T-cell (primary cell): ENCODE measurements around the gene KCNQ5. TPM values are rescaled to one million over a fixed set of nuclear protein-coding genes. Genes with fewer than 3 reads are reported as not detected.

Experiments
- ATAC-seq, 4 experiments: fragments of 200-7000 bp in 3 of 4; fragments of 150-1000 bp in 1 of 4; cut with Tn5 transposase; replicated peaks in 1 of 4; 1 replicate in 3 of 4; 2 replicates in 1 of 4; pipeline ENCODE4 v1.10.0; 2021; ENCODE audit warnings: moderate library complexity in 3 of 4, mild to moderate bottlenecking in 2 of 4, moderate number of reproducible peaks in 1 of 4
- CTCF ChIA-PET, 2 donors: fragments of 300-600 bp; sonication (Branson Sonifier 250); formaldehyde crosslinking; loops; one replicate each; lab custom pipeline; 2022; ENCODE audit warnings: antibody characterized with exemption in 2 of 2; lab: Charles Lee
- POLR2A ChIA-PET, 2 donors: fragments of 300-600 bp; sonication (Branson Sonifier 250); formaldehyde crosslinking; loops; one replicate each; lab custom pipeline; 2022; ENCODE audit warnings: antibody characterized with exemption in 2 of 2; lab: Charles Lee
- DNase-seq, 35 experiments: peaks; one replicate each; pipeline versions ENCODE4 v3.0.0 to v3.0.0-alpha.2; 2013 to 2023
- H3K27ac ChIP-seq: one replicate; pipeline ENCODE4 v1.5.1; 2013; ENCODE audit warnings: low read length
- H3K27me3 ChIP-seq, 2 experiments: replicated peaks in 1 of 2; 1 replicate in 1 of 2; 2 replicates in 1 of 2; pipeline versions ENCODE4 v1.6.1 to v1.7.0; 2013; ENCODE audit warnings: low read length in 1 of 2, mixed read lengths in 1 of 2; ENCODE audit not compliant: control insufficient read depth in 2 of 2, insufficient read depth in 2 of 2; ENCODE audit errors: extremely low read depth in 1 of 2
- H3K36me3 ChIP-seq, 2 donors: 1 replicate in 1 of 2; 2 replicates in 1 of 2; pipeline versions ENCODE4 v1.6.1 to v1.7.0; 2013; ENCODE audit warnings: low read length in 1 of 2; ENCODE audit not compliant: control insufficient read depth in 2 of 2, insufficient read depth in 1 of 2; ENCODE audit errors: extremely low read depth in 1 of 2
- H3K4me1 ChIP-seq, 2 experiments: 1 replicate in 1 of 2; 2 replicates in 1 of 2; pipeline versions ENCODE4 v1.6.1 to v1.7.0; 2013; ENCODE audit warnings: low read length in 2 of 2, mixed read lengths in 1 of 2; ENCODE audit not compliant: insufficient read depth in 2 of 2, control insufficient read depth in 1 of 2; ENCODE audit errors: extremely low read depth in 1 of 2
- H3K4me3 ChIP-seq, 2 donors: 1 replicate in 1 of 2; 2 replicates in 1 of 2; pipeline versions ENCODE4 v1.5.1 to v1.7.0; 2013; ENCODE audit warnings: mild to moderate bottlenecking in 2 of 2, low read length in 1 of 2, moderate library complexity in 1 of 2; ENCODE audit not compliant: control insufficient read depth in 1 of 2; ENCODE audit errors: extremely low read depth in 1 of 2
- H3K9me3 ChIP-seq: 2 replicates; pipeline ENCODE4 v1.7.0; 2013
- H3K27ac Mint-ChIP-seq, 2 donors: one replicate each; pipeline ENCODE4 v1.8.0; 2020 to 2021; ENCODE audit warnings: mild to moderate bottlenecking in 2 of 2, mixed read lengths in 2 of 2
- H3K27me3 Mint-ChIP-seq, 2 donors: one replicate each; pipeline ENCODE4 v1.8.0; 2021 to 2022; ENCODE audit warnings: mixed read lengths in 2 of 2
- H3K36me3 Mint-ChIP-seq: one replicate; pipeline ENCODE4 v1.8.0; 2021; ENCODE audit warnings: mixed read lengths
- H3K4me1 Mint-ChIP-seq, 3 donors: one replicate each; pipeline ENCODE4 v1.8.0; 2020 to 2022; ENCODE audit warnings: mixed read lengths in 3 of 3, mild to moderate bottlenecking in 1 of 3
- H3K4me3 Mint-ChIP-seq, 3 donors: one replicate each; pipeline ENCODE4 v1.8.0; 2020 to 2022; ENCODE audit warnings: mild to moderate bottlenecking in 3 of 3, mixed read lengths in 3 of 3, moderate library complexity in 3 of 3
- H3K9me3 Mint-ChIP-seq, 3 donors: one replicate each; pipeline ENCODE4 v1.8.0; 2020 to 2022; ENCODE audit warnings: mixed read lengths in 3 of 3
- WGBS: methylation state at CpG from one replicate; pipeline ENCODE4 v1.1.5; 2013; ENCODE audit warnings: missing lambda C conversion rate; ENCODE audit not compliant: insufficient coverage; 5-methylcytosine and 5-hydroxymethylcytosine counted together
- total RNA-seq, 35 experiments: library from RNA in 6 of 35; stranded (reverse) in 6 of 35; fragments of 120-200 nt in 1 of 35; gene quantifications; one replicate each; pipeline versions ENCODE4 v1.2.1 to v1.2.4 and lab custom pipeline; 2013 to 2026

Gene KCNQ5
- total RNA-seq, 5 donors from 2014 or later (not counting 1 experiment from before 2014, with no cell fraction given), result 3.5 to 5.3 (median 4.3) TPM

DNA sequence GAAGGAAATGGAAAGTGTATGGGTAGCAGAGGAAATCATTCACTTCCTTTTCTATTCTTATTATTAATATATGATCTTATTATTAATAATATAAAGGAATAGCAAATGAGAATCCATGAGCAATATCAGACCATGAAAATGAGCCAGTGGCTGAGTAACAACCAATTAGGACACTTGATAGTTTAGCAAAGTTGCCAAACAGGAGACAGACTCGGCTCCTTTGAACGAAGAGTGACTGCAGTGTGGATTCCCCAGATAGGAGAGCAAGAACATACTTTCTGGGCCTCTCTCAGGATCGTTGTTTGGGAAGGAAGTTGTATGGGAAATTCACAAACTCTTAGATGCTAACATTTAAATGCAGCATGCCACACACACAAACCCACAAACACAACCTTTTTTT lies 381.4 kb downstream of the KCNQ5 start:
- ChIA-PET CTCF (no interaction called here), POLR2A (no interaction called here)
- H3K4me3 Mint-ChIP-seq, result no peak overlapping the region
- no peaks in the 10 kb centered on the region for H3K27me3 Mint-ChIP-seq
- peaks cover 0 to 5% (median 0%) of the 10 kb centered on the region in 3 donors for H3K9me3 Mint-ChIP-seq
- no peak for ATAC-seq
- H3K27ac Mint-ChIP-seq, result no peak overlapping the region
- H3K27ac ChIP-seq, result no peak overlapping the region
- no peaks in the 10 kb centered on the region for H3K27me3 ChIP-seq
- H3K4me3 ChIP-seq, result no peak overlapping the region
- WGBS, result no CpG with 5 or more reads among the region's 3 CpGs
- DNase-seq, result no peak
- no peaks in the 10 kb centered on the region for H3K36me3 ChIP-seq
- H3K4me1 ChIP-seq, result no peaks in the 10 kb centered on the region
- H3K4me1 Mint-ChIP-seq, result no peaks in the 10 kb centered on the region
- peaks cover 19% of the 10 kb centered on the region for H3K36me3 Mint-ChIP-seq
- no peaks in the 10 kb centered on the region for H3K9me3 ChIP-seq

DNA sequence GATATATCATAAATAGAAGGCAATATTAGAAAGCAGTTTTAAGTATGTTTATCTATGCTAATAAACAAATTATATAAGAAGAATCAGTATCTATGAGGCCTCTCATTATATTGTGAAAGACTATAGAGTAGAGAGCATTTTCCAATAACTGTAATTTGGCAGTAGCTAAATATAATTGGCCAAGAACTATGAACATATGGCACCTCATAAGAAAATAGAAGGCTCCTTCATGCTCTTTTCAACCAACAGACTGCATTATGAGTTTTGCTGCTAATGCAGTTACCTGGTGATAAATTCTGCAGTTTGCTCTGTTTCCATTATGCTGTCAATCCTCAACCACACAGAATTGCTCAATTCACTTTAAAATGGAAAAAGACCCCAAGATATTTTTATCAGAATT lies 382.4 kb downstream of the KCNQ5 start:
- peaks cover 19% of the 10 kb centered on the region for H3K36me3 Mint-ChIP-seq
- no peaks in the 10 kb centered on the region for H3K27me3 Mint-ChIP-seq
- H3K36me3 ChIP-seq, result no peaks in the 10 kb centered on the region
- H3K9me3 ChIP-seq, result no peaks in the 10 kb centered on the region
- POLR2A ChIA-PET, result interaction anchor here in 1 of 2 donors (0.6 kb wide), 1 partner anchor 50 kb away, joined by 4 read pairs; no protein-coding TSS in a partner anchor
- H3K4me3 Mint-ChIP-seq, result no peak overlapping the region
- CTCF ChIA-PET, result no interaction called here
- H3K4me1 Mint-ChIP-seq, result no peaks in the 10 kb centered on the region
- no peak overlapping the region for H3K27ac Mint-ChIP-seq
- no peaks in the 10 kb centered on the region for H3K4me1 ChIP-seq
- H3K27me3 ChIP-seq, result no peaks in the 10 kb centered on the region
- peaks cover 0 to 6% (median 0%) of the 10 kb centered on the region in 3 donors for H3K9me3 Mint-ChIP-seq
- H3K27ac ChIP-seq, result no peak overlapping the region
- ATAC-seq (no peak), DNase-seq (no peak)
- H3K4me3 ChIP-seq, result no peak overlapping the region

DNA sequence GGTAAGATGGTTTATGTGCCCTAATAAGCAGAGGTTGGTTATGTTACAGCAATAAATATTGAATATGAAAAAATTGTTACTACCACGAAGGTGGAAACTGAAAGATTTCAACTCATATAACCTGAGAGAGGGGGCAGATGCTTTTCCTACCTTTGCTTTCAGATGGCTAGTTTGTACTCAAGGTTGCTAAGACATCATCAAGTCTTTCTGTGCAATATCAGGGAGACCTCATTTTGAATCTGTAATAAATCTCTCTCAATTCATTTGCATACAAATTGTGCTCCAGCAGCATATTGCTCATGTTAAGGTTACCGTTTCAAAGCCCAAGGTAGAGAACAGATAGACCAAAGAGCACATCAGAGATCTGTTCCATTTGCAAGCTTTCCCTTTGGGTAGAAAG lies 383.0 kb downstream of the KCNQ5 start:
- H3K9me3 ChIP-seq, result no peaks in the 10 kb centered on the region
- Mint-ChIP-seq H3K27me3 (no peaks in the 10 kb centered on the region), H3K27ac (no peak overlapping the region), H3K4me3 (no peak overlapping the region), H3K36me3 (peaks cover 19% of the 10 kb centered on the region), H3K4me1 (no peaks in the 10 kb centered on the region), H3K9me3 (peaks cover 0 to 6% (median 0%) of the 10 kb centered on the region in 3 donors)
- H3K4me1 ChIP-seq, result no peaks in the 10 kb centered on the region
- ChIA-PET POLR2A (no interaction called here), CTCF (no interaction called here)
- no peaks in the 10 kb centered on the region for H3K36me3 ChIP-seq
- H3K4me3 ChIP-seq, result no peak overlapping the region
- no peak for DNase-seq
- 100% methylated on average over 1 of the region's 2 CpGs for WGBS
- ATAC-seq, result no peak
- no peaks in the 10 kb centered on the region for H3K27me3 ChIP-seq
- H3K27ac ChIP-seq, result no peak overlapping the region

DNA sequence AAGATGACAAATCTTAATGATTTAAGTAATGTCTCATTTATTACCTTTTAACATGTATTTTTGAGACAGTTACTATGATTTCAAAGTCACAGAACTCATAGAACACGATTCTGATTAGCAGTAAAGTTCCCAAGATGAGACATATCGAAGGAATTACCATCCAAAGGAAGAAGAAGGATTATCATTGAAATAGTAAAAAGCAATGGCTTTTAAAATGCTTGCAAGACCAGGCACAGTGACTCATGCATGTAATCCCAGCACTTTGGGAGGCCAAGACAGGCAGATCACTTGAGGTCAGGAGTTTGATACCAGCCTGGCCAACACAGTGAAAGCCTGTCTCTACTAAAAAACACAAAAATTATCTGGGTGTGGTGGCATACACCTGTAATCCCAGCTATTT lies 384.3 kb downstream of the KCNQ5 start:
- Histone ChIP-seq H3K4me1 (no peaks in the 10 kb centered on the region), H3K9me3 (no peaks in the 10 kb centered on the region), H3K36me3 (no peaks in the 10 kb centered on the region), H3K27ac (no peak overlapping the region), H3K4me3 (no peak overlapping the region), H3K27me3 (no peaks in the 10 kb centered on the region)
- no peak overlapping the region for H3K27ac Mint-ChIP-seq
- H3K27me3 Mint-ChIP-seq, result no peaks in the 10 kb centered on the region
- WGBS, result no CpG with 5 or more reads among the region's 2 CpGs
- POLR2A ChIA-PET, result no interaction called here
- DNase-seq (no peak), ATAC-seq (no peak)
- peaks cover 0 to 6% (median 0%) of the 10 kb centered on the region in 3 donors for H3K9me3 Mint-ChIP-seq
- no peaks in the 10 kb centered on the region for H3K4me1 Mint-ChIP-seq
- H3K4me3 Mint-ChIP-seq, result no peak overlapping the region
- CTCF ChIA-PET, result no interaction called here
- H3K36me3 Mint-ChIP-seq, result peaks cover 22% of the 10 kb centered on the region

DNA sequence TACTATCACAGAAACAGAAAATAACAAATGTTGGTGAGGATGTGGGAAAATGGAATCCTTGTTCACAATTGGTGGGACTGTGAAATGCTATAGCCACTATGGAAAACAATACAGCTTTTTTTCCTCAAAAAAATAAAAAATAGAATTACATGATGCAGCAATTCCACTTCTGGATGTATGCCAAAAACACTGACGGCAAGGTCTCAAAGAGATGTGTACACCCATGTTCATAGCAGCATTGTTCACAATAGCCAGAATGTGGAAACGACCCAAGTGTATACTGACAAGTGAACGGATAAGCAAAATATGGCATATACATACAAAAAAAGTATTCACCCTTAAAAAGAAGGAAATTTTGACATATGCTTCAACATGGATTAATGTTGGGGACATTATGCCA lies 390.1 kb downstream of the KCNQ5 start:
- no peaks in the 10 kb centered on the region for H3K27me3 ChIP-seq
- no peaks in the 10 kb centered on the region for H3K36me3 ChIP-seq
- peaks cover 0 to 6% (median 0%) of the 10 kb centered on the region in 3 donors for H3K9me3 Mint-ChIP-seq
- no peaks in the 10 kb centered on the region for H3K27me3 Mint-ChIP-seq
- DNase-seq (no peak), ATAC-seq (no peak)
- no peak overlapping the region for H3K27ac Mint-ChIP-seq
- H3K9me3 ChIP-seq, result no peaks in the 10 kb centered on the region
- ChIA-PET POLR2A (no interaction called here), CTCF (no interaction called here)
- no peak overlapping the region for H3K4me3 Mint-ChIP-seq
- H3K36me3 Mint-ChIP-seq, result peaks cover 16% of the 10 kb centered on the region
- H3K4me1 Mint-ChIP-seq, result no peaks in the 10 kb centered on the region
- WGBS, result 100% methylated on average over 1 of the region's 3 CpGs
- H3K4me1 ChIP-seq, result no peaks in the 10 kb centered on the region
- no peak overlapping the region for H3K27ac ChIP-seq
- H3K4me3 ChIP-seq, result no peak overlapping the region

DNA sequence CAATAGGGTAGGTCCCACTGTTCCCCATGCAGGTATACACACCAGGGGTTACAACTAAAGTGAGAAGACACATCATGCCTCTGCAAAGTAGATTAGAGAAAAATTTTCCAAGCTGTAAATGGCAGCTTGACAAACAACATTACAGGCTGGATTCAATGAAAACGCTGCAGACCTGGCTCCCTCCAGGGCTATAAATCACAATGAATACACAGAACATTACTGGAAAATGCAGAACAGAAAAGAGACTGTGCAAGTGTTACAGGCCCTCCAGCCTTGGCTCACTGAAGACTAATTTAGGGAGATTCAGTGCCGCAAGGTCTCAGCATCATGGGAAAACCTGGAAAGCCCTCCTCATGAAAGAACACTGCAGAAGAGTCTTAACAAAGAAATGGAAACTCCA lies 395.6 kb downstream of the KCNQ5 start:
- H3K9me3 Mint-ChIP-seq, result no peaks in the 10 kb centered on the region
- no peak for ATAC-seq
- no peak overlapping the region for H3K4me3 ChIP-seq
- H3K27ac ChIP-seq, result no peak overlapping the region
- ChIA-PET CTCF (no interaction called here), POLR2A (no interaction called here)
- H3K4me1 Mint-ChIP-seq, result no peaks in the 10 kb centered on the region
- H3K36me3 ChIP-seq, result no peaks in the 10 kb centered on the region
- H3K4me3 Mint-ChIP-seq, result no peak overlapping the region
- 70% methylated on average over 2 of the region's 2 CpGs for WGBS
- no peak overlapping the region for H3K27ac Mint-ChIP-seq
- no peaks in the 10 kb centered on the region for H3K27me3 ChIP-seq
- H3K9me3 ChIP-seq, result no peaks in the 10 kb centered on the region
- no peak for DNase-seq
- no peaks in the 10 kb centered on the region for H3K4me1 ChIP-seq
- no peaks in the 10 kb centered on the region for H3K36me3 Mint-ChIP-seq
- H3K27me3 Mint-ChIP-seq, result no peaks in the 10 kb centered on the region

DNA sequence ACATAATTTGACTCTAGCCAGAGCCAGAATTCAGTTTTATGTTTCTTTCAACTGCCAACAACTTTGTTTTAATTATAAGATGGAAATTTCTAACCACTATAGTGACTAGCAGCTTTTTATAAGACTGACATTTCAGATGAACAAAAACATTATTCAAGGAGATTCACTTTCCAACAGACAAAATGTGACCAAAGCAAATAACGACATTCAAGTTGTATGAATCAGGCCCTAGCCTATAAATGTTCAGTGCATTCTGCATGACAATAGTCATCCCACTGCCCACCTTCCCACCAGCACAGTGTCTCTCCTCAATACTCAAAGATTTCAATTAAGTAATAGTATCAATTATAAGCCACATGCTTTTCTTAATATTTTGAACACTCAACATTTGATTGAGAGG lies 402.7 kb downstream of the KCNQ5 start:
- WGBS, result 89% methylated on average over 1 of the region's 1 CpG

More for the DNA sequence above, 402.7 kb downstream of the KCNQ5 start:
- H3K9me3 Mint-ChIP-seq, result no peaks in the 10 kb centered on the region
- Histone ChIP-seq H3K27ac (no peak overlapping the region), H3K4me1 (peaks cover 0 to 2% of the 10 kb centered on the region in 2 experiments), H3K4me3 (no peak overlapping the region), H3K9me3 (no peaks in the 10 kb centered on the region), H3K36me3 (no peaks in the 10 kb centered on the region), H3K27me3 (no peaks in the 10 kb centered on the region)
- no peaks in the 10 kb centered on the region for H3K27me3 Mint-ChIP-seq
- DNase-seq (no peak), ATAC-seq (no peak)
- ChIA-PET POLR2A (no interaction called here), CTCF (no interaction called here)
- no peaks in the 10 kb centered on the region for H3K36me3 Mint-ChIP-seq
- H3K4me1 Mint-ChIP-seq, result peaks cover 0 to 3% (median 0%) of the 10 kb centered on the region in 3 donors
- H3K4me3 Mint-ChIP-seq, result no peak overlapping the region
- H3K27ac Mint-ChIP-seq, result no peak overlapping the region
